ENCODE results near the gene SPDL1. TPM values are rescaled to one million over a fixed set of nuclear protein-coding genes. Genes with fewer than 3 reads are reported as not detected.
A peak's percentile ranks its signal among the peaks of the same experiment; 100 is the strongest.

SPDL1 gene, protein sequence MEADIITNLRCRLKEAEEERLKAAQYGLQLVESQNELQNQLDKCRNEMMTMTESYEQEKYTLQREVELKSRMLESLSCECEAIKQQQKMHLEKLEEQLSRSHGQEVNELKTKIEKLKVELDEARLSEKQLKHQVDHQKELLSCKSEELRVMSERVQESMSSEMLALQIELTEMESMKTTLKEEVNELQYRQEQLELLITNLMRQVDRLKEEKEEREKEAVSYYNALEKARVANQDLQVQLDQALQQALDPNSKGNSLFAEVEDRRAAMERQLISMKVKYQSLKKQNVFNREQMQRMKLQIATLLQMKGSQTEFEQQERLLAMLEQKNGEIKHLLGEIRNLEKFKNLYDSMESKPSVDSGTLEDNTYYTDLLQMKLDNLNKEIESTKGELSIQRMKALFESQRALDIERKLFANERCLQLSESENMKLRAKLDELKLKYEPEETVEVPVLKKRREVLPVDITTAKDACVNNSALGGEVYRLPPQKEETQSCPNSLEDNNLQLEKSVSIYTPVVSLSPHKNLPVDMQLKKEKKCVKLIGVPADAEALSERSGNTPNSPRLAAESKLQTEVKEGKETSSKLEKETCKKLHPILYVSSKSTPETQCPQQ
- polyA plus RNA-seq, result 1 to 10 TPM; 4.4 to 7.6 TPM

DNA sequence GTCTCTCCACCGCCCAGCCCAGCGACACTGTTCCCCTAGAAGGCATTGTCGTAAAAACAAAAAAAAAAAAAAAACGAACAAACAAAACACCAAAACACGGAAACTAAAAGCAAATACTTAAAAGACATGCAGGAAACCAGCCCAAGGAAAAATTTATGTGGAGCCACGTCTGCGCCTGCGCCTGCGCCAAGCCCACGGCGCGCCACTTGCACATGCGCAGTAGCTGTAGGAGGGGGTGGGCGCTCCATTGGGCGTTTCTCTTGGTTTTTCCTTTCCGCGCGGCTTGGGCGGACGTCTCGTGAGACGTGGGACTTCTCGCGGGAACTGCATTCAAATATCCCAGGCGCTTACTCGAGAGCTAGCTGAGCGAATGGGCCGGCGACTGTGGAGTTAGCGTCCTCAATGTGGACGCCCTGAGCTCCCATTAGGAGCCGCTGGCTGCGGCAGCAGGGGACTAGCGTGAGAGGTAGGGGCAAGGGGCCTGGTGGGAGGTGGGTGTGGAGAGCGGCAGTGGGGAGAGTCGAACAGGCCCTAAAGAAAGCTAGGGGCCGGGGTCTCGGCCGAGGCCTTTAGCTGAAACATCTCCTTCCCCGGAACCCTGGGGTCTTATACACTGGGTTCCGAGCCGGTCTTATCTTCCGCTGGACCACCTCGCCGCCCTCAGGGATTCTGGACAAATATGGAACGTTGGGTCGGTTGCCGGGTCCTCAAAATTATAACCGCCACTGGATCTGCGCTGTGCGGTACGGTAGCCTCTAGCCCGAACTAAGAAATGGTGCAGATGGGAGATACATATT is at the start of gene SPDL1:
Gene SPDL1 (plus strand): TSS at position 350 of the 797 bp plus-strand sequence. CDS start 4,644 bp downstream, outside the sequence.
- Histone ChIP-seq H3K4me1 (ENCODE audit: control insufficient read depth in 2 of 2, insufficient read depth in 2 of 2, low read length in 1 of 2) (no peaks in the 10 kb centered on the region), H3K36me3 (ENCODE audit: control insufficient read depth in 2 of 2, insufficient read depth in 2 of 2, low read length in 1 of 2) (no peaks in the 10 kb centered on the region), H3K4me3 (ENCODE audit: low read depth in 1 of 2, low read length in 2 of 2) (peak within 1 kb of the TSS; percentile 68 to 99), H3K9me3 (ENCODE audit: control insufficient read depth in 2 of 2, insufficient read depth in 1 of 2, low read depth in 1 of 2, low read length in 1 of 2) (no peaks in the 10 kb centered on the region), H3K27me3 (ENCODE audit: control insufficient read depth in 1 of 2, insufficient read depth in 2 of 2, low read length in 2 of 2) (no peaks in the 10 kb centered on the region), H3K27ac (ENCODE audit: low read depth in 2 of 2, low read length in 1 of 2) (peak within 1 kb of the TSS; percentile 47 to 81)
- 1% methylated on average over 53 of the region's 53 CpGs for WGBS, 2 donors

GRCh38 chr5:169534311-169534880 is 49.2 kb upstream of the SPDL1 start:
- 62 to 64% methylated on average over 2 of the region's 2 CpGs for WGBS, 2 donors
- H3K36me3 ChIP-seq (ENCODE audit: control insufficient read depth in 2 of 2, insufficient read depth in 2 of 2, low read length in 1 of 2), result no peaks in the 10 kb centered on the region
- peaks cover 0 to 2% of the 10 kb centered on the region in 2 donors for H3K27me3 ChIP-seq (ENCODE audit: control insufficient read depth in 1 of 2, insufficient read depth in 2 of 2, low read length in 2 of 2)
- no peaks in the 10 kb centered on the region for H3K9me3 ChIP-seq (ENCODE audit: control insufficient read depth in 2 of 2, insufficient read depth in 1 of 2, low read depth in 1 of 2, low read length in 1 of 2)
- no peak overlapping the region for H3K4me3 ChIP-seq (ENCODE audit: low read depth in 1 of 2, low read length in 2 of 2)
- H3K4me1 ChIP-seq (ENCODE audit: control insufficient read depth in 2 of 2, insufficient read depth in 2 of 2, low read length in 1 of 2), result no peaks in the 10 kb centered on the region
- peak overlapping the region in 1 of 2 donors; percentile 21 for H3K27ac ChIP-seq (ENCODE audit: low read depth in 2 of 2, low read length in 1 of 2)

DNA sequence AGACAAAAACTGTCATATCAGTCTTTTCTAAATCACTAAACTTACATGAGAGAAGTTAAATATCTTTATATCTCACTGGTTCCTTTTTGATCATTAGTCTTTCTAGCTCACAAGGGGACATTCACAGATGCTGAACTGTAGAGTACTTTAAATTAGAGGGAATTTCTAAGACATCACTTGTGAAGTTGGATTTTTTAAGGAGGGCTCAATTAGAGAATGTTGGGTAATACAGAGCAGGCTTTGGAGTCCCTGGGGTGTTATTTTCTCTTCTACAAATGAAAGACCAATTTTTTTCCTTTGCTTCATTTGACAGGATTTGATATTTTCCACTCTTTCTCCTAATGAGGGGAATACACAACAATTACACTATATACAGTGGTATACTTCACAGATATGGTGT is 48.6 kb upstream of the SPDL1 start:
- no peaks in the 10 kb centered on the region for H3K36me3 ChIP-seq (ENCODE audit: control insufficient read depth in 2 of 2, insufficient read depth in 2 of 2, low read length in 1 of 2)
- no peak overlapping the region for H3K27ac ChIP-seq (ENCODE audit: low read depth in 2 of 2, low read length in 1 of 2)
- no peaks in the 10 kb centered on the region for H3K9me3 ChIP-seq (ENCODE audit: control insufficient read depth in 2 of 2, insufficient read depth in 1 of 2, low read depth in 1 of 2, low read length in 1 of 2)
- H3K4me3 ChIP-seq (ENCODE audit: low read depth in 1 of 2, low read length in 2 of 2), result no peak overlapping the region
- H3K27me3 ChIP-seq (ENCODE audit: control insufficient read depth in 1 of 2, insufficient read depth in 2 of 2, low read length in 2 of 2), result peaks cover 0 to 2% of the 10 kb centered on the region in 2 donors
- no peaks in the 10 kb centered on the region for H3K4me1 ChIP-seq (ENCODE audit: control insufficient read depth in 2 of 2, insufficient read depth in 2 of 2, low read length in 1 of 2)

- no peak overlapping the region for H3K4me3 ChIP-seq (ENCODE audit: low read depth in 1 of 2, low read length in 2 of 2)
- no peaks in the 10 kb centered on the region for H3K36me3 ChIP-seq (ENCODE audit: control insufficient read depth in 2 of 2, insufficient read depth in 2 of 2, low read length in 1 of 2)
- peaks cover 0 to 2% of the 10 kb centered on the region in 2 donors for H3K27me3 ChIP-seq (ENCODE audit: control insufficient read depth in 1 of 2, insufficient read depth in 2 of 2, low read length in 2 of 2)
- no peaks in the 10 kb centered on the region for H3K4me1 ChIP-seq (ENCODE audit: control insufficient read depth in 2 of 2, insufficient read depth in 2 of 2, low read length in 1 of 2)
- WGBS, 2 donors, result 21 to 33% methylated on average over 1 of the region's 1 CpG
- no peak overlapping the region for H3K27ac ChIP-seq (ENCODE audit: low read depth in 2 of 2, low read length in 1 of 2)
- H3K9me3 ChIP-seq (ENCODE audit: control insufficient read depth in 2 of 2, insufficient read depth in 1 of 2, low read depth in 1 of 2, low read length in 1 of 2), result no peaks in the 10 kb centered on the region
Measured at GRCh38 chr5:169538944-169539343, 44.6 kb upstream of the SPDL1 start.

DNA sequence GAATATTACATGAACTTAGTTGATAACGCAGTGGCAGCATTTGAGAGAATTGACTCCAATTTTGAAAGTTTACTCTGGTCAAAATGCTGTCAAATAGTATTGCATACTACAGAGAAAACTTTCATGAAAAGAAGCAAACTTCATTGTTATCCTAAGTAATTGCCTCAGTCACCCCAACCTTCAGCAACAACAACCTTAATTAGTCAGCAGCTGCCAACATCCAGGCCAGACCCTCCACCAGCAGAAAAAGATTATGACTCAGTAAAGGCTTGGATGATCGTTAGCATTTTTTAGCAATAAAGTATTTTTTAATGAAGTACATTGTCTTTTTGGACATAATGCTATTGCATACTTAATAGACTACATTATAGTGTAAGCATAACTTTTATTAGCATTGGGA is 40.8 kb upstream of the SPDL1 start:
- Histone ChIP-seq H3K4me3 (ENCODE audit: low read depth in 1 of 2, low read length in 2 of 2) (no peak overlapping the region), H3K9me3 (ENCODE audit: control insufficient read depth in 2 of 2, insufficient read depth in 1 of 2, low read depth in 1 of 2, low read length in 1 of 2) (no peaks in the 10 kb centered on the region), H3K27ac (ENCODE audit: low read depth in 2 of 2, low read length in 1 of 2) (no peak overlapping the region), H3K4me1 (ENCODE audit: control insufficient read depth in 2 of 2, insufficient read depth in 2 of 2, low read length in 1 of 2) (no peaks in the 10 kb centered on the region), H3K36me3 (ENCODE audit: control insufficient read depth in 2 of 2, insufficient read depth in 2 of 2, low read length in 1 of 2) (no peaks in the 10 kb centered on the region), H3K27me3 (ENCODE audit: control insufficient read depth in 1 of 2, insufficient read depth in 2 of 2, low read length in 2 of 2) (no peaks in the 10 kb centered on the region)
- WGBS, 2 donors, result 84 to 86% methylated on average over 2 of the region's 2 CpGs

- H3K36me3 ChIP-seq (ENCODE audit: control insufficient read depth in 2 of 2, insufficient read depth in 2 of 2, low read length in 1 of 2), result no peaks in the 10 kb centered on the region
- H3K9me3 ChIP-seq (ENCODE audit: control insufficient read depth in 2 of 2, insufficient read depth in 1 of 2, low read depth in 1 of 2, low read length in 1 of 2), result no peaks in the 10 kb centered on the region
- H3K4me1 ChIP-seq (ENCODE audit: control insufficient read depth in 2 of 2, insufficient read depth in 2 of 2, low read length in 1 of 2), result no peaks in the 10 kb centered on the region
- no peak overlapping the region for H3K27ac ChIP-seq (ENCODE audit: low read depth in 2 of 2, low read length in 1 of 2)
- no peak overlapping the region for H3K4me3 ChIP-seq (ENCODE audit: low read depth in 1 of 2, low read length in 2 of 2)
- H3K27me3 ChIP-seq (ENCODE audit: control insufficient read depth in 1 of 2, insufficient read depth in 2 of 2, low read length in 2 of 2), result no peaks in the 10 kb centered on the region
- 72 to 76% methylated on average over 2 of the region's 2 CpGs for WGBS, 2 donors
Measured at GRCh38 chr5:169544264-169544950, 39.2 kb upstream of the SPDL1 start.

DNA sequence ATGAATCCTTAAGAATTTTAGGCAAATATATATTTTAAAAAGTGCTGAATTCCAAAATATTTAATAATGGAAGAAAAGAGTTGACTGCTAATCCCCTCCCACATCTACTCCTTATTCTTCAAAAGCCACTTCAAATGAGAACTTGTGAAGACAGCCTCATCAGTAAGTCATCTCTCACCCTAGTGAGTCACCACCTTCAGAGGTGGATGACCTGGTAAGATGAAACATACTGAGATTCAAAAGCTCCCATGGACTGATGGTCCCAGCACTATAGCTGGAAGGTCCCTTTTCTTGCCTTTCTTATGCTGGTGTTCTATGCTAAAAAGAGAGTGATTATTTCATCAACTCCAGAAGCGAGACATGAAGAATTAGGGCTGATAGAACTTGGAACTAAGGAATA is 37.8 kb upstream of the SPDL1 start:
- 76 to 83% methylated on average over 1 of the region's 1 CpG for WGBS, 2 donors
- Histone ChIP-seq H3K27me3 (ENCODE audit: control insufficient read depth in 1 of 2, insufficient read depth in 2 of 2, low read length in 2 of 2) (no peaks in the 10 kb centered on the region), H3K4me3 (ENCODE audit: low read depth in 1 of 2, low read length in 2 of 2) (no peak overlapping the region), H3K36me3 (ENCODE audit: control insufficient read depth in 2 of 2, insufficient read depth in 2 of 2, low read length in 1 of 2) (no peaks in the 10 kb centered on the region), H3K9me3 (ENCODE audit: control insufficient read depth in 2 of 2, insufficient read depth in 1 of 2, low read depth in 1 of 2, low read length in 1 of 2) (no peaks in the 10 kb centered on the region), H3K27ac (ENCODE audit: low read depth in 2 of 2, low read length in 1 of 2) (no peak overlapping the region), H3K4me1 (ENCODE audit: control insufficient read depth in 2 of 2, insufficient read depth in 2 of 2, low read length in 1 of 2) (no peaks in the 10 kb centered on the region)

DNA sequence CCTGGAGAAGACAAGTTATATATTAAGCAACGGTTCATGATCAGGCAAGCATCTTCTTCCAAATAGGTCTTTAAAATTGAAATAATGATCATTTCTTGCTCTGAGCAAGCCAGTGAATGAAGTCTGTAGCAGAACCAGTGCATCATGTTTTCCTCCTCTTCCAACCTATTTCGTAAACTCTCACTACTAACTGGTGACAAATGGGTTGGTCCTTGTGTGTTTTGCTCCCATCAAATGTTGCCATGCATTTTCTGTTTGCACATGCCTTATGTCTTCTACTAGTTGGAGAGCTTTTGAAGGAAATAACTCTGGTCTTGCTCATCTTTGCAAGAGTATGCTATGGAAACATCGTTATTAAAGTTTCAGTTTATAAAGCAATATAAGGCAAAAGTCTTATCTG is 37.2 kb upstream of the SPDL1 start:
- no peak overlapping the region for H3K4me3 ChIP-seq (ENCODE audit: low read depth in 1 of 2, low read length in 2 of 2)
- 82 to 87% methylated on average over 3 of the region's 3 CpGs for WGBS, 2 donors
- no peaks in the 10 kb centered on the region for H3K4me1 ChIP-seq (ENCODE audit: control insufficient read depth in 2 of 2, insufficient read depth in 2 of 2, low read length in 1 of 2)
- no peaks in the 10 kb centered on the region for H3K9me3 ChIP-seq (ENCODE audit: control insufficient read depth in 2 of 2, insufficient read depth in 1 of 2, low read depth in 1 of 2, low read length in 1 of 2)
- no peak overlapping the region for H3K27ac ChIP-seq (ENCODE audit: low read depth in 2 of 2, low read length in 1 of 2)
- H3K27me3 ChIP-seq (ENCODE audit: control insufficient read depth in 1 of 2, insufficient read depth in 2 of 2, low read length in 2 of 2), result no peaks in the 10 kb centered on the region
- H3K36me3 ChIP-seq (ENCODE audit: control insufficient read depth in 2 of 2, insufficient read depth in 2 of 2, low read length in 1 of 2), result no peaks in the 10 kb centered on the region

- WGBS, 2 donors, result 41 to 48% methylated on average over 3 of the region's 3 CpGs
- Histone ChIP-seq H3K4me3 (ENCODE audit: low read depth in 1 of 2, low read length in 2 of 2) (no peak overlapping the region), H3K4me1 (ENCODE audit: control insufficient read depth in 2 of 2, insufficient read depth in 2 of 2, low read length in 1 of 2) (no peaks in the 10 kb centered on the region), H3K36me3 (ENCODE audit: control insufficient read depth in 2 of 2, insufficient read depth in 2 of 2, low read length in 1 of 2) (no peaks in the 10 kb centered on the region), H3K27me3 (ENCODE audit: control insufficient read depth in 1 of 2, insufficient read depth in 2 of 2, low read length in 2 of 2) (no peaks in the 10 kb centered on the region), H3K27ac (ENCODE audit: low read depth in 2 of 2, low read length in 1 of 2) (no peak overlapping the region), H3K9me3 (ENCODE audit: control insufficient read depth in 2 of 2, insufficient read depth in 1 of 2, low read depth in 1 of 2, low read length in 1 of 2) (no peaks in the 10 kb centered on the region)
Measured at GRCh38 chr5:169547508-169547907, 36.1 kb upstream of the SPDL1 start.
